ENCODE measurements around the gene FUT1.

Gene FUT1

GRCh38 chr19:48752496-48753365, at the start of gene FUT1:
FUT1 (minus strand) TSS chr19:48752641; CDS start chr19:48751281, 1,360 bp downstream.
- Histone ChIP-seq H3K27ac (no peak within 1 kb of the TSS), H3K4me3 (no peak within 1 kb of the TSS), H3K36me3 (ENCODE audit: insufficient read depth, low read length) (no peaks in the 10 kb centered on the region), H3K9me3 (ENCODE audit: low read depth, low read length) (no peaks in the 10 kb centered on the region), H3K9ac (ENCODE audit: insufficient read length) (no peak within 1 kb of the TSS)
- TF ChIP-seq EZH2 (IDR thresholded peaks at IDR 0.05) (no peak), FOXP2 (optimal IDR thresholded peaks at IDR 0.05; ENCODE audit: control extremely low read depth, extremely low read length, insufficient read depth) (no peak), POLR2AphosphoS5 (IDR thresholded peaks at IDR 0.05; ENCODE audit: borderline replicate concordance, low read depth, low read length) (no peak)
- no peak for DNase-seq (ENCODE audit: low read depth, low spot score)

- DNase-seq (ENCODE audit: low read depth, low spot score) = no peak
- Histone ChIP-seq H3K9ac (ENCODE audit: insufficient read length) (no peak overlapping the region), H3K27ac (no peak overlapping the region), H3K36me3 (ENCODE audit: insufficient read depth, low read length) (no peaks in the 10 kb centered on the region), H3K9me3 (ENCODE audit: low read depth, low read length) (no peaks in the 10 kb centered on the region), H3K4me3 (no peak overlapping the region)
- TF ChIP-seq FOXP2 (optimal IDR thresholded peaks at IDR 0.05; ENCODE audit: control extremely low read depth, extremely low read length, insufficient read depth) (no peak), EZH2 (IDR thresholded peaks at IDR 0.05) (no peak), POLR2AphosphoS5 (IDR thresholded peaks at IDR 0.05; ENCODE audit: borderline replicate concordance, low read depth, low read length) (no peak)
Observed at GRCh38 chr19:48799358-48800300, 47.2 kb upstream of the FUT1 start.

- DNase-seq (ENCODE audit: low read depth, low spot score) = no peak
- Histone ChIP-seq H3K9ac (ENCODE audit: insufficient read length) (no peak overlapping the region), H3K9me3 (ENCODE audit: low read depth, low read length) (no peaks in the 10 kb centered on the region), H3K27ac (no peak overlapping the region), H3K36me3 (ENCODE audit: insufficient read depth, low read length) (no peaks in the 10 kb centered on the region), H3K4me3 (no peak overlapping the region)
- TF ChIP-seq POLR2AphosphoS5 (IDR thresholded peaks at IDR 0.05; ENCODE audit: borderline replicate concordance, low read depth, low read length) = no peak
Observed at GRCh38 chr19:48798937-48799336, 46.5 kb upstream of the FUT1 start.

- DNase-seq (ENCODE audit: low read depth, low spot score) = no peak
- Histone ChIP-seq H3K36me3 (ENCODE audit: insufficient read depth, low read length) (no peaks in the 10 kb centered on the region), H3K4me3 (no peak overlapping the region), H3K9me3 (ENCODE audit: low read depth, low read length) (no peaks in the 10 kb centered on the region), H3K9ac (ENCODE audit: insufficient read length) (no peak overlapping the region), H3K27ac (no peak overlapping the region; the same call in 1 of the 2 replicates)
- TF ChIP-seq EZH2 (IDR thresholded peaks at IDR 0.05) (no peak), POLR2AphosphoS5 (IDR thresholded peaks at IDR 0.05; ENCODE audit: borderline replicate concordance, low read depth, low read length) (no peak), FOXP2 (optimal IDR thresholded peaks at IDR 0.05; ENCODE audit: control extremely low read depth, extremely low read length, insufficient read depth) (no peak)
Observed at GRCh38 chr19:48797103-48797502, 44.7 kb upstream of the FUT1 start.

- Histone ChIP-seq H3K27ac (peak overlapping the region; percentile 79), H3K36me3 (ENCODE audit: insufficient read depth, low read length) (no peaks in the 10 kb centered on the region), H3K9me3 (ENCODE audit: low read depth, low read length) (no peaks in the 10 kb centered on the region), H3K9ac (ENCODE audit: insufficient read length) (no peak overlapping the region), H3K4me3 (no peak overlapping the region)
- no peak for DNase-seq (ENCODE audit: low read depth, low spot score)
- TF ChIP-seq FOXP2 (optimal IDR thresholded peaks at IDR 0.05; ENCODE audit: control extremely low read depth, extremely low read length, insufficient read depth) (no peak), EZH2 (IDR thresholded peaks at IDR 0.05) (no peak), POLR2AphosphoS5 (IDR thresholded peaks at IDR 0.05; ENCODE audit: borderline replicate concordance, low read depth, low read length) (no peak)
Observed at GRCh38 chr19:48796298-48797083, 44.0 kb upstream of the FUT1 start.

GRCh38 chr19:48795685-48796070, 43.2 kb upstream of the FUT1 start:
- H3K27ac ChIP-seq = peak overlapping the region; percentile 79
- no peak overlapping the region for H3K9ac ChIP-seq (ENCODE audit: insufficient read length)
- TF ChIP-seq EZH2 (IDR thresholded peaks at IDR 0.05) (no peak), FOXP2 (optimal IDR thresholded peaks at IDR 0.05; ENCODE audit: control extremely low read depth, extremely low read length, insufficient read depth) (no peak), POLR2AphosphoS5 (IDR thresholded peaks at IDR 0.05; ENCODE audit: borderline replicate concordance, low read depth, low read length) (no peak)
- H3K36me3 ChIP-seq (ENCODE audit: insufficient read depth, low read length) = no peaks in the 10 kb centered on the region
- no peaks in the 10 kb centered on the region for H3K9me3 ChIP-seq (ENCODE audit: low read depth, low read length)
- DNase-seq (ENCODE audit: low read depth, low spot score) = no peak
- peak overlapping the region; percentile 88 for H3K4me3 ChIP-seq

- no peaks in the 10 kb centered on the region for H3K36me3 ChIP-seq (ENCODE audit: insufficient read depth, low read length)
- peak; percentile 70; the same call in 1 of the 2 replicates for TF ChIP-seq POLR2AphosphoS5 (IDR thresholded peaks at IDR 0.05; ENCODE audit: borderline replicate concordance, low read depth, low read length)
- no peak for TF ChIP-seq EZH2 (IDR thresholded peaks at IDR 0.05)
- no peaks in the 10 kb centered on the region for H3K9me3 ChIP-seq (ENCODE audit: low read depth, low read length)
- peak; percentile 87 for DNase-seq (ENCODE audit: low read depth, low spot score)
- H3K27ac ChIP-seq = no peak overlapping the region; the same call in 1 of the 2 replicates
- peak overlapping the region; percentile 88 for H3K4me3 ChIP-seq
- peak overlapping the region; percentile 14 for H3K9ac ChIP-seq (ENCODE audit: insufficient read length)
Observed at GRCh38 chr19:48795055-48795684, 42.7 kb upstream of the FUT1 start.

All from SK-N-MC (cell line).